Measurements from ENCODE around the gene PSMD1. TPM values are rescaled to one million over a fixed set of nuclear protein-coding genes. Genes with fewer than 3 reads are reported as not detected.

PSMD1 gene
- total RNA-seq, 2 experiments from 2014 or later = 27.9 to 31.3 TPM

DNA sequence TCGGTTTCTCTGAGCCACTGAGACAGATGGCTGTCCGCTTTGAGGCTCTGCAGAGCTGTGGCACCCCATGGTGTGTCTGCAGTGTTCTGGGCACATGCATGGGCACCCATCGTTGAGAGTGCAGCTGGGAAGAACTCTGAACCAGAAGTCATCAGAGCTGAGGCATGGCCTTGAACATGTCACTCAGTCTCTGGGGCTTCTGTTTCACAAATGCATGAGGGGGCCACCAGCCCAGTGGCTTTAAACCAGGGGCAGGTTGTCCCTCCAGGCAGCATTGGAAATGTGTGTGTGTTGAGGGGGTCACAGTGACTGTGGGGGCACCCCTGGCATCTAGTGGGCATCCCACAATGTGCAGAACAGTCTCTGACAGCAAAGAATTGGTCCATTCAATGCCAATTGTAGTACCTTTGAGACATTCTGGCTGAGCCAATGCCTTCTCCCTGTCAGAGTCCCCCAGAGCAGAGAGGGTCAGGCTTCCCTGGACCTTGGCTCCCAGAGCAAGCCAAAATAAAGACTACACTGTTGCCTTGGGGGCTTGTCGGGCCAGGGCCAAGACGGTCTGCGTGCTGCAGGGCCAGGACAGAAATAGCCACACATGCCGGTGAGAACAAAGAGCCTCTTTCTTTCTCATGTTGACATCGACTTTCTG, 9.3 kb upstream of the PSMD1 start:
- ChIA-PET POLR2A (no interaction called here), CTCF (no interaction called here)
- Histone ChIP-seq H3K36me3 (ENCODE audit: insufficient read depth, low read length) (no peaks in the 10 kb centered on the region), H3K9me3 (ENCODE audit: control insufficient read depth in 1 of 2, insufficient read depth in 1 of 2, low read length in 2 of 2) (no peaks in the 10 kb centered on the region), H3K4me3 (ENCODE audit: low read length) (no peak overlapping the region), H3K27ac (ENCODE audit: low read depth in 1 of 2, low read length in 2 of 2) (no peak overlapping the region), H3K27me3 (ENCODE audit: control insufficient read depth in 1 of 2, insufficient read depth in 2 of 2, low read length in 2 of 2) (peaks cover 8 to 12% of the 10 kb centered on the region in 2 experiments), H3K4me1 (ENCODE audit: insufficient read depth, low read length) (peaks cover 4% of the 10 kb centered on the region)
- Mint-ChIP-seq H3K27me3 (peaks cover 8% of the 10 kb centered on the region), H3K36me3 (ENCODE audit: low read depth) (no peaks in the 10 kb centered on the region), H3K4me3 (no peak overlapping the region), H3K4me1 (ENCODE audit: low read depth) (peaks cover 3% of the 10 kb centered on the region), H3K27ac (no peak overlapping the region), H3K9me3 (no peaks in the 10 kb centered on the region)
- intact Hi-C loops (cut with DNase I, micrococcal nuclease) = no loop called here
- TF ChIP-seq CTCF (IDR thresholded peaks at IDR 0.05) = no peak
- no peak for DNase-seq
- ATAC-seq (ENCODE audit: poor library complexity) = no peak

DNA sequence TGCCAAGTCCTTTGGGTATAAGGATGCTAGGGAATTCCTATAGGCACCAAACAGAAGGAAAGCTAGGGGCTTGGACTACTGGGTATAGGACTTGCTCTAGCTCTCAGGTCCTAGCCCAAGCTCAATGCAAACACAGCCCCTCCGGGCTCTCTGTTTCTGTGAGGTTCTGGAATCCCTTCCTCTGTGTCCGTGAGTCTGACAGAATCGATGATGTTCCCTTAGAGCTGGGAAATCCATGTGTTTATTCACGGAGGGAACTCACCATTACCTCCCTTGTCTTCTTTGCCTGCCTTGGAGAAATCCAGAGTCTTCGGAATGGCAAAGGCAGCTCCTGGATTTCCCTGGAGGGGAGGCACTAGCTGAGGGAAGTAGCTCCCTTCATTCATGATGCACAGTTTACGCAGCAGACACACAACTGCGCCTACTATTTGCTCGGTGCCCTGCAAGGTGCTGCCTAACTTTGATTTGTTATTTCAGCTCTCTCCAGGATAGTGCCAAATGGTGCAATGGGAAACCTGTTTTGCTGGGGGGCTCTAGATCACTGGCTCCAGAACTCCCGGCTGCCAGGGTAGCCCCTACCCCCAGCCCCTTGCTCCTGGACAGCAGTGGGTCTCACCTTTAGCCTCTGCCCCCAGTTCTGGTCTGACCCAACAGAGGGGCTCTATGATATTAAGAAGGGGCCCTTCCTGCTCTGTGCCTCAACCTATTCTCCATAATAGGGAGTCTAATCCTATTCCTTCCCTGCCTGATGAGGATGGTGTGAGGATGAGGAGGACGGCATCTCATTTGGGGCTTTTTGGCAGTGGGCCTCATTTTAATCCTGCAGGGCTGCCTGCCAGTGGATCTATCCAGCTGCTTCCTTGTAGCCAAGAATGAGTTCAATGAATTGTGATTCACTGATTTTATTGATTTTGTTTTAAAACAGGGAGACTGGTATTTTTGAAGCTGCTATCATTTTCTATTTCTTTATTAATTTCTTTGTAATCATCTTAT, 8.4 kb upstream of the PSMD1 start:
- Histone ChIP-seq H3K4me1 (ENCODE audit: insufficient read depth, low read length) (peaks cover 11% of the 10 kb centered on the region), H3K27ac (ENCODE audit: low read depth in 1 of 2, low read length in 2 of 2) (no peak overlapping the region), H3K36me3 (ENCODE audit: insufficient read depth, low read length) (no peaks in the 10 kb centered on the region), H3K4me3 (ENCODE audit: low read length) (no peak overlapping the region), H3K27me3 (ENCODE audit: control insufficient read depth in 1 of 2, insufficient read depth in 2 of 2, low read length in 2 of 2) (peaks cover 6 to 9% of the 10 kb centered on the region in 2 experiments), H3K9me3 (ENCODE audit: control insufficient read depth in 1 of 2, insufficient read depth in 1 of 2, low read length in 2 of 2) (no peaks in the 10 kb centered on the region)
- peak overlapping the region; percentile 4 for H3K4me3 Mint-ChIP-seq
- ATAC-seq (ENCODE audit: poor library complexity) (no peak), DNase-seq (no peak)
- POLR2A ChIA-PET = no interaction called here
- H3K27me3 Mint-ChIP-seq = peaks cover 12% of the 10 kb centered on the region
- TF ChIP-seq CTCF (IDR thresholded peaks at IDR 0.05) = no peak
- intact Hi-C loops (cut with DNase I, micrococcal nuclease) = no loop called here
- no peaks in the 10 kb centered on the region for H3K9me3 Mint-ChIP-seq
- CTCF ChIA-PET = interaction anchor here (0.5 kb wide), 1 partner anchor 253 kb away, joined by 3 read pairs; no protein-coding TSS in a partner anchor
- H3K27ac Mint-ChIP-seq = no peak overlapping the region
- no peaks in the 10 kb centered on the region for H3K36me3 Mint-ChIP-seq (ENCODE audit: low read depth)
- peaks cover 11% of the 10 kb centered on the region for H3K4me1 Mint-ChIP-seq (ENCODE audit: low read depth)

DNA sequence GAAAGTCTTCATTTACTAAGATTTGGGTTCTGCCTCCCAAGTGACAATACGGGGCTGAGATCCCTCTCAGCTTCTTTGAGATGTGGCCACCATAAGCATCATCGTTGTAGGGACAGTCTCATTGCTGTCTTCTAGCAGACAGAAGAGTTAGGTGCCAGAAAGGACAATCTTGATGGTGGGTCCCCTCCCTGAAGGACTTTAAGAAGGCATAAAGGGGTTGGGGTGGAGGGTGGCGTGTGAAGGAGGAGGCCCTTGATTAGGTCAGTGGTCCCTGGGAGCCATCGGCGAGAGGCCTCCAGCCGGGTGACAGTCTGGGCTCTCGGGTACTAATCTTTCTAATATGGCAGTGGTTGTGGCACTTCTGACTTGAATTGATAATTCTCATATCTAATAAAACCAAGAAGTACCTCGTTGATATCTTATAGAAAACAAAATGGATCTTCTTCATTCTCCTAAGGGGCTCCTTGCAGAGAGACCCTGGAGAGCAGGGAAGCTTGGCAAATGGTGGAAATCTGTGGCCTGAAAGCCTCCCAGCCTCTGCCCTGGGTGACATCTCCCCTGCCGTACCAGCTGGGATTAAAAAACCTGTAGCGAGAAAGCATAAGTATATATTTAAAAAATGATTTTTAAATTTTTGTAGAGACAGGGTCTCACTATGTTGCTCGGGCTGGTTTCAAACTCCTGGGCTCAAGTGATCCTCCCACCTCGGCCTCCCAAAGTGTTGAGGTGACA, 7.2 kb upstream of the PSMD1 start:
- H3K9me3 Mint-ChIP-seq = no peaks in the 10 kb centered on the region
- Histone ChIP-seq H3K4me1 (ENCODE audit: insufficient read depth, low read length) (peaks cover 19% of the 10 kb centered on the region), H3K4me3 (ENCODE audit: low read length) (no peak overlapping the region), H3K36me3 (ENCODE audit: insufficient read depth, low read length) (no peaks in the 10 kb centered on the region), H3K27me3 (ENCODE audit: control insufficient read depth in 1 of 2, insufficient read depth in 2 of 2, low read length in 2 of 2) (peaks cover 6 to 7% of the 10 kb centered on the region in 2 experiments), H3K9me3 (ENCODE audit: control insufficient read depth in 1 of 2, insufficient read depth in 1 of 2, low read length in 2 of 2) (no peaks in the 10 kb centered on the region), H3K27ac (ENCODE audit: low read depth in 1 of 2, low read length in 2 of 2) (no peak overlapping the region)
- TF ChIP-seq CTCF (IDR thresholded peaks at IDR 0.05) = no peak
- intact Hi-C loops (cut with DNase I, micrococcal nuclease) = loop anchor here (5.0 to 10.0 kb wide), 5 partner anchors 142 to 733 kb away; partner anchors contain the start of genes CAB39 (in 1 of the 2) and PDE6D (in 1 of the 2)
- CTCF ChIA-PET = no interaction called here
- POLR2A ChIA-PET = no interaction called here
- no peak overlapping the region for H3K27ac Mint-ChIP-seq
- H3K27me3 Mint-ChIP-seq = peaks cover 16% of the 10 kb centered on the region
- peaks cover 21% of the 10 kb centered on the region for H3K4me1 Mint-ChIP-seq (ENCODE audit: low read depth)
- no peak overlapping the region for H3K4me3 Mint-ChIP-seq
- no peaks in the 10 kb centered on the region for H3K36me3 Mint-ChIP-seq (ENCODE audit: low read depth)
- ATAC-seq (ENCODE audit: poor library complexity) = no peak
- DNase-seq = no peak

All from CD4-positive, alpha-beta T cell (primary cell).